CMK (cell line): Measurements from ENCODE around the gene RNASET2.
"Not testable (repeated sequence)": the region's sequence is repeated elsewhere in the genome, so short reads cannot be mapped to it uniquely, and the experiment has no call there.

Experiments
- DNase-seq: peaks from one replicate; pipeline ENCODE4 v3.0.0-alpha.2; 2010; ENCODE audit warnings: low read depth

Gene RNASET2

GRCh38 chr6:166969390-166970002, 13.1 kb upstream of the RNASET2 start:
- no peak for DNase-seq

GRCh38 chr6:166966268-166966667, 9.9 kb upstream of the RNASET2 start:
- DNase-seq, result no peak

- no peak for DNase-seq
Measured at GRCh38 chr6:166960609-166960978, 4.2 kb upstream of the RNASET2 start.

GRCh38 chr6:166959911-166960608, 3.7 kb upstream of the RNASET2 start:
- DNase-seq, result no peak

GRCh38 chr6:166958926-166959861, 2.8 kb upstream of the RNASET2 start:
- no peak for DNase-seq

GRCh38 chr6:166957805-166958076, 1.4 kb upstream of the RNASET2 start:
- DNase-seq, result no peak

GRCh38 chr6:166957087-166957804, 896 bp upstream of the RNASET2 start:
- DNase-seq, result no peak

GRCh38 chr6:166955865-166956443, 396 bp downstream of the RNASET2 start:
- DNase-seq, result no peak

- no peak for DNase-seq
Measured at GRCh38 chr6:166955121-166955864, 1.1 kb downstream of the RNASET2 start.

GRCh38 chr6:166954118-166954713, 2.1 kb downstream of the RNASET2 start:
- DNase-seq, result no peak

- DNase-seq, result no peak
Measured at GRCh38 chr6:166952567-166953486, 3.5 kb downstream of the RNASET2 start.

GRCh38 chr6:166952121-166952520, 4.2 kb downstream of the RNASET2 start:
- no peak for DNase-seq

- DNase-seq, result no peak
Measured at GRCh38 chr6:166951670-166952060, 4.7 kb downstream of the RNASET2 start.

- peak; percentile 51 for DNase-seq
Measured at GRCh38 chr6:166950892-166951669, 5.3 kb downstream of the RNASET2 start.

- DNase-seq, result no peak
Measured at GRCh38 chr6:166950443-166950821, 5.9 kb downstream of the RNASET2 start.

GRCh38 chr6:166949528-166950442, 6.6 kb downstream of the RNASET2 start:
- DNase-seq, result no peak

GRCh38 chr6:166948724-166949123, 7.6 kb downstream of the RNASET2 start:
- not testable (repeated sequence) for DNase-seq

GRCh38 chr6:166947251-166947650, 9.1 kb downstream of the RNASET2 start:
- DNase-seq, result no peak
